ENCODE measurements around the gene AAGAB.

The AAGAB gene

GRCh38 chr15:67207555-67208207, 46.8 kb downstream of the AAGAB start:
- no peak for DNase-seq

- DNase-seq, result no peak
Observed at GRCh38 chr15:67202991-67203390, 51.5 kb downstream of the AAGAB start.

GRCh38 chr15:67202091-67202490, 52.4 kb downstream of the AAGAB start:
- DNase-seq, result no peak

- no peak for DNase-seq
Observed at GRCh38 chr15:67201136-67201535, 53.3 kb downstream of the AAGAB start.

- DNase-seq, result no peak
Observed at GRCh38 chr15:67199881-67200763, 54.3 kb downstream of the AAGAB start.

- no peak for DNase-seq
Observed at GRCh38 chr15:67199391-67199790, 55.1 kb downstream of the AAGAB start.

- DNase-seq, result no peak
Observed at GRCh38 chr15:67198157-67198754, 56.2 kb downstream of the AAGAB start.

GRCh38 chr15:67197364-67197695, 57.1 kb downstream of the AAGAB start:
- no peak for DNase-seq

- peak; percentile 46 for DNase-seq
Observed at GRCh38 chr15:67196672-67197363, 57.6 kb downstream of the AAGAB start.

- no peak for DNase-seq
Observed at GRCh38 chr15:67196222-67196621, 58.2 kb downstream of the AAGAB start.

GRCh38 chr15:67195305-67195704, 59.2 kb downstream of the AAGAB start:
- no peak for DNase-seq

- DNase-seq, result no peak
Observed at GRCh38 chr15:67194171-67195114, 60.0 kb downstream of the AAGAB start.

GRCh38 chr15:67193223-67193990, 61.1 kb downstream of the AAGAB start:
- DNase-seq, result peak; percentile 69

- no peak for DNase-seq
Observed at GRCh38 chr15:67192185-67192820, 62.2 kb downstream of the AAGAB start.

- peak; percentile 18 for DNase-seq
Observed at GRCh38 chr15:67190813-67191212, 63.6 kb downstream of the AAGAB start.

GRCh38 chr15:67190326-67190725, 64.1 kb downstream of the AAGAB start:
- peak; percentile 18 for DNase-seq

- DNase-seq, result peak; percentile 94
Observed at GRCh38 chr15:67189326-67190051, 65.0 kb downstream of the AAGAB start.

- DNase-seq, result peak; percentile 93
Observed at GRCh38 chr15:67188551-67189218, 65.8 kb downstream of the AAGAB start.

- peak; percentile 43 for DNase-seq
Observed at GRCh38 chr15:67187351-67187854, 67.1 kb downstream of the AAGAB start.

Data from femur (tissue), 1 donor.